Colon (tissue), 2 donors: ENCODE data around the gene CZIB.
"Not testable (repeated sequence)": the region's sequence is repeated elsewhere in the genome, so short reads cannot be mapped to it uniquely, and the experiment has no call there.

Experiments
- FAIRE-seq: peaks from 2 replicates; lab custom pipeline; 2012; peaks lifted over from hg19 to GRCh38; lab: Jason Lieb, UNC
- donor health status: control.
- donor health status: control.

Gene CZIB

DNA sequence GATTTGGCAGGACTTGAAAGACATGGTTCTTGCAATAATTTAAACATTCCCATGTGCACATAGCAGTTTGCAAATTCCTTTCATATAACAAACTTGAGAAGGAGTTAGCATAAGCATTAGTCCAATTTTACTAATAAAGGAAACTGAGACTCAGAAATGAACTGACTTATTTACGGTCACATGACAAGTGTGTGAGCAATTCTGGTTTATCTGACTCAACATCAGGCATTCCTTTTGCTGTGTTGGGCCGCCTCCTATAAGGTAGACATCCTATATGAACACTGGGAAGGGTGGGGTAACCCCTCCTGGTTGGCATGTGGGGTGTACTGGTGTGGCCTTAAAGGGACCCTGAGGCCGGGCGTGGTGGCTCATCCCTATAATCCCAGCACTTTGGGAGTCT is 32.3 kb downstream of the CZIB start:
- FAIRE-seq = no peak

DNA sequence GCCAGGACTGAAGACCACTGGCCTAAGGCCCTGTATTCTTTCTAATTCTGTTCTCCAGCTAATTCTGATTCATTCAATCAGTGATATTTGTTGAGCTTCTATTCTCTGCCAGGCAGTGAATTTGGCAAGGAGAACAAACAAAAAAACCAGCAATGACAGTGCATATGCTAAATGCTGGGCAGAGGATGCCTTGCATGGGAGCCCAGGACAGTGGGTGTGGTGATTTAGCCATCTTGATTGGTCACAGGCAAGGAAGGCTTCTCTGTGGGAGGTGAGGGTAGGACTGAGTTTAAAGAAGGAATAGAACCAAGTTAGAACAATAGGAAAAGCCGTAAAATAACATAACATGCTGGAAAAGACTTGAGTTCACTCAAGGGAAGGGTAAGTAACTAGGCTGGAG is 33.0 kb downstream of the CZIB start:
- no peak for FAIRE-seq

DNA sequence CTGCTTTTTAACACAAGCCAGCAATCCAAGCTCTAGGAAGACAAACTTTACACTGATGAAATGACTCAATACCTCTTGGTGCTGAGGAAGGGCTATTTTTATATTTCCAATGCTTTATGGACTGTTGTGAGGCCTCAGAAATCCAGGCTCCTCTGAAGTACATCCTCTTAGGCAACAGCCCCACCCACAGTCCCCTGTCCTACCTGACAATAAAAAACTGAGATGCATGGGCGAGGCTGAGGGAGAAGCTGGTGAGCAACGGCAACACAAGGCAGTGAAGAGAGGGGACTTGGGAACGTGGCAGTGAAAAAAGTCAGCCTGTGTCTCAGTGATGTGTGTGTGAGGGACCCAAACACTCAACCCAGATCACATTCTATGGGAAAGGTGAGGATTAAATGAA is 33.9 kb downstream of the CZIB start:
- no peak for FAIRE-seq

DNA sequence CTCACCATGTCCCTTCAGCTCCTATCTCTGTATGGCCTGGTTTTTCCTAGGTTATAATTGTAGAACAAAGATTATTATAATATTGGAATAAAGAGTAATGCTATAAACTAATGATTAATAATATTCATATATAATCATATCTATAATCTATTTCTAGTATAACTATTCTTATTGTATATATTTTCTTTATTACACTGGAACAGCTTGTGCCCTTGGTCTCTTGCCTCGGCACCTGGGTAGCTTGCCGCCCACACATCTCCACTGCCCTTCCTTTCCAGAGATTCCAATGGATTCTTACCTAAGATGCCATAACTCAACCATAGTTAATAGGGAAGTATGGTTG is 34.5 kb downstream of the CZIB start:
- not testable (repeated sequence) for FAIRE-seq

DNA sequence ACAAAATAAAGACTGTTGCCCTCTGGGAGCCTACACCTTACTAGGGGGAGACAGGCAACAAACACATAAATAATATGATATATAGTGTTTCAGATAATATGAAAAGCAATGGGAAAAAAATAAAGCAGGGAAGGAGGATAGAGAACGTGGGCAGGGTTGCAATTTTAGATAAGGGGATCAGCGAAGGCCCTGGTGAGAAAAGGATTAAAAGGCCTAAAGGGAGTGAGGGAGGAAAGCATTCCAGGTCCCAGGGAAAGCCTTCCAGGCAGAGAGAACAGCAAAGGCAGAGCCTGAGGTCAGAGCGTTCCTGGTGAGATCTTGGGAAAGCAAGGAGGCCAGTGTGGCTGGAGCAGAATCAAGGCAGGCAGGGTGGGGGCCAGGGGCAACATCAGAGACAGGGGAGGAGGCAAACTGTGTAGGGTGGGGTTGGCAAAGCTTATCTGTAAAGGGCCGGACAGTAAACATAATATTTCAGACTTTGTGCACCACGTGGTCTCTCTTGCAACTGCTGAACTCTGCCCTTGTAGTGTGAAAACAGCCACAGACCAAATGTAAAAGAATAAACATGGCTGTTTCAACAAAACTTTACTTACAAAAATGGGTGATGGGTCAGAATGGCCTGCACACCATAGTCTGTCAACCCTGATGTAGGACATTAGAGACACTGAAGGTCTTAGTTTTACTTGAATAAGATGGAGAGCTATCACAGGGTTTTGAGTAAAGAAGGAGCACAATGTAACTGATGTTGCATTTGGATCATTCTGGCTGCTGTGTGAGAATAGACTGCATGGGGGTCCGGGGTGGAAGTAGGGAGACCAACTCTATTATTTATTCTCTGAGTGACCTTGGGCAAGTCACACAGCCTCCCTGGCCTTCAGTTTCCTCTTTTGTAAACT is 37.1 kb downstream of the CZIB start:
- no peak for FAIRE-seq

DNA sequence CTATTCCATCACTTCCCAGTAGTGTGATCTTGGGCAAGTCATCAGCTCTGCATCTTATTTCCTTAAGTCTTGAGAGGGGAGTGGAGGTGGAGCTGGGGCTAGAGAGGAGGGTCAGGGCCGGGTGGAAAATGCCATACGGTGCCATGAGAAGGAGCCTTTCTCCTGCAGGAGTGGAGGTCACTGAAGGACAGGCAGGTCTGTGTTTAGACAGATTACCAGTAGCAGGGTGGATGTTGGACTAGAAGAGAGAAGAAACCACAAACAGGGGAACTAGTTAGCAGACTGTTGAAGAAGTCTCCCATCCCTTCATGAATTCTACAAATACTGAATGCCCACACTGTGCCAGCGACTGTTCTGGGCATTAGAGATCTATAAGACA is 37.7 kb downstream of the CZIB start:
- FAIRE-seq = no peak

DNA sequence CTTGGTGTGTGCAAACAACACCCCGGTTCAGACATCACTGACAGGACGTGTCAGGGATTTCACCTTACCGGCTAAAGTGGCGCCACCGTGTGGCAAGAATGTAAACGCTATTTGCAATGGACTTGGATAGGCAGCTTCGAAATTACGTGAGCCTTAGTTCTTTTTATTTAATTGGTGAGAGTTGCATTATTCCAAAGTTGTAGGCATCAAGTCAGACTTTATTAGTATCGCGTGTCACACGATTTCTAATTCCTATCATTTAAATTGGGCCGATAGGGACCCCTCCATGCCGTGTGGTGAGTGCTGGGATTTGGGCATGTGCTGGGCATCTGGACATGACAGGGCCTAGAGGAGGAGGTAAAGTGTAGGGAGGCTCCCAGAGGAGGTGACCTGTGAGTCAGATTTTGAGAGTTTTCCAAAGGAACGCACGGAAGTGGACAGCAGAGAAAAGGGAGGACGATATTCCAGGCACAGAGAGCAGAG is 38.3 kb downstream of the CZIB start:
- FAIRE-seq = no peak

DNA sequence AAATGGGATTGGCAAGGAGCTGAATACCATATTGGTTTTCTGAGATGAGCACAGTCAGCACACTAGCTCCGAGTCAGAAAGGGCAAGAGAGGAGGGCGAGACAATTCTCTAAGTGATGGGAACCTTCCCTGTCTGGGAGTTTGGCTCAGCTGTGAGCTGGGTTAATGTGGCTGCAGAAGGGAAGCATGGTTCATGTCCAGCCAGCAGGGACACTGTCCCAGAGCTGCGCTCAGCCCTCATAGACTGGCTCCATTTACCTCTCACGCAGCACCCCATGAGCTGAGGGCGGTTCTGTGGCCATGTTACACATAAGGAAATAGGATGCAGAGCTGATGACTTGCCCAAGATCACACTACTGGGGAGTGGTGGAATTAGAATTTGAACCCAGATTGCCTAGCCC is 39.5 kb downstream of the CZIB start:
- FAIRE-seq = no peak

DNA sequence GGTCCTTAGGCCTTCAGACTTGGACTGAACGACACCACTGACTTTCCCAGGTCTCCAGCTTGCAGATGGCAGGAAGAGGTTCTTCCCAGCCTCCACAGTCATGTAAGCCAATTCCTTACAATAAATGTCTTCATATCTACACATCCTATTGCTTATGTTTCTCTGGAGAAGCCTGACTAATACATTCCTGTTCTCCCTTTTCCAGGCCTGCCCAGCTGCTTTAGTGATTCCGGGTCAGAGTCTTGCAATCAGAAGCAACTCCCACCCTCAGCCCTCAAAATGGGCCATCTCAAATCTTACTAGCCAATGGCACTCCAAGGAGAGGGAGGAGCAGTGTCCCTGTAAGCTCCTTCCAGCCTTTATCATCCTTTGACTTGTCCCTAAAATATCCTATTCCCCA is 40.2 kb downstream of the CZIB start:
- no peak for FAIRE-seq

DNA sequence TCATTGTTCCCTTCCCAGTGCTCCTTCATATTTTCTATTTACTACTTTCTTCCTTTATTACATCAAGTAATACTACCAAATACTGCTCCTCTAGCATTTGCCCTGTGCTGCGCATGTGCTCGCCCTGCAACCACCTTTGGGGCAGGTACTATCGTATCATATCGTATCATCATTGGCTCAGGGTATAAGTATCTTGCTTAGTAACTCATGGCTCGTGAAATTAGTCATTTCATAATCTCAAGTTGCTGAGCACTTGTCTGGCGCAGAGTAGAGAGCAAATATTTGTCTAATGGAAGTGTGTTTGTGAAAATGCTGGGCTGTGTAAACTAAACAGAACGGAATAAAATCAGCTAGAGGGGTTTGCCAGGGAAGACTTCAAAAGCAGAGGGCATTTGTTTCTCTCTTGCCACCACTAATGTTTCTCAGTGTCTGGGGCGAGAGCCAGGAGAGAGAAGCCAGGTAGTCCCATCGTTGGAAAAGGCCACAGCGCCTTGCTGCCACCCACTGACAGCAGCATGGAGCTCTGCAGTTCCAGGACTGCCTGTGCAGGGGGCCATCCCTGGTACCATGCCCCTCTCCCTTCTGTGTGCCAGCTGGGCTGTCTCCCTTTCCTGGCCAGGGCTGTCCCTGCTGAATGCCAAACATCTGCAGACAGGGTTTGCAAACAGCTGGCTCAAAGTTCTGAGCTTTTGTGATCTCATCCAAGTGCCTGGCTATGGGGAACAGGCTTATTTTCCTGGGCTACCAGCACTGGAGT is 43.8 kb downstream of the CZIB start:
- FAIRE-seq = no peak

DNA sequence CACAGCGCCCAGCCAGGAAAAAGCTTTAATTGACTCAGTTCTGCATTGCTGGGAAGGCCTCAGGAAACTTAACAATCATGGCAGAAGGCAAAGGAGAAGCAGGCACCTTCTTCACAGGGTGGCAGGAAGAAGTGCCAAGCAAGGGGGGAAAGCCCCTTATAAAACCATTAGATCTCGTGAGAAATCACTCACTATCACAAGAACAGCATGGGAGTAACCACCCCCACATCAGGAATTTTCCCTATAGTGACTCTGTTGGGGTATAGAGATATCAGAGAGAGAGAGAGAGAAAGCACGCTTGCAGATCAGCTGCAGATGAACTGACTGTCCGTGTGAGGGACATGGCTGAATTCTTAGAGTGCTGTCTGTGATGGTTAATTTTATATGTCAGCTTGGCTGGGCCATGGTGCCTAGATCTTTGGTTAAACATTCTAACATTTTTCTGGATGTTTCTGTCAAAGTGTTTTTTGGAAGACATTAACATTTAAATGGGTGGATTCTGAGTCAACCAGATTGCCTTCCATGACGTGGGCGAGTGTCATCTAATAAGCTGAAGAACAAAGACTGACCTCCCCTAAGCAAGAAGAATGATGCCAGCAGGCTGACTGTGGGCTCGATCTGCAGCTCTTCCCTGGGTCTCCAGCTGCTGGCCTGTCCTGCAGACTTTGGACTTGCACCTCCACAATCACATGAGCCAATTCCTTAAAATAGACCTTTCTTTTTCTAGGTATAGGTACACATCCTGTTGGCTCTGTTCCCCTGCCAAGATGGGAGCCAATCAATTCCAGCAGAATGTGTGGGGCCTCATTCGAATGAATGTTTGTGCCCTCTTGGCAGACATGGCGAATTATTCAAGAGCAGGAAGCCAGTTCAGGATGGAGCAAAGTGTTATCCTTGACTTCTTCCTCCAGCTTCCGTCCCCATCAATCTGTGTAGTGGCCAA is 45.2 kb downstream of the CZIB start:
- FAIRE-seq = no peak

DNA sequence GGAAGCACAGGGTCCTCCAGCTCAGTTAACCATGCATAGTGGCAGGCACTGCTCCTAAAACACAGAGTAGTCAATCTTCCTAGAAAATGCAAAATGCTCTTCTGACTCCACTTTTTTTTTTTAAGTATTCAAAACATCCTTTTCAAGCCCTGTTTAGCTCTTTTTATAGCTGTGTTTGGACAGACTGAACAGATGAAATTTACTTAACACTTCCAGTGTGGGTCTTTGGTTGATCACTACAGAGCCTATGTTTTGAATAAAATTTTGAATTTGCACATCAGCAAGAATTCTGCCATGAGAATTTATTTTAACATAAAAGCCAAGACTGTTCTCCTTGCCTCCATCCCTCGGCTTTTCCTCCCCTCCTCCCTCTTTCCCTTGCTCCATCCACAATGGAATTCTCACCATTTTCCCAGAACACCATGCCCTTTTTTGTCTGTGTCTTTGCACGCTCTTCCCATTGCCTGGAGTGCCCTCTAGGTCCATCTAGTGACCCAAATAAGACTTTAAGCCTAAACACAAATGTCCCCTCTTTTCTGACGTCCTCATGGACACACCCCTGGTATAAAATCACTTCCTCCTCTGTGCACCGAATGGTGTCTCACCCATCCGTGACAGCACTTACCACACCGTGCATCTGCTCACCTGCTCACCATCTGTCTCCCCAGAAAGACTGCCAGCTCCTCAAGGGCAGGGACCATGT is 47.9 kb downstream of the CZIB start:
- FAIRE-seq = no peak

DNA sequence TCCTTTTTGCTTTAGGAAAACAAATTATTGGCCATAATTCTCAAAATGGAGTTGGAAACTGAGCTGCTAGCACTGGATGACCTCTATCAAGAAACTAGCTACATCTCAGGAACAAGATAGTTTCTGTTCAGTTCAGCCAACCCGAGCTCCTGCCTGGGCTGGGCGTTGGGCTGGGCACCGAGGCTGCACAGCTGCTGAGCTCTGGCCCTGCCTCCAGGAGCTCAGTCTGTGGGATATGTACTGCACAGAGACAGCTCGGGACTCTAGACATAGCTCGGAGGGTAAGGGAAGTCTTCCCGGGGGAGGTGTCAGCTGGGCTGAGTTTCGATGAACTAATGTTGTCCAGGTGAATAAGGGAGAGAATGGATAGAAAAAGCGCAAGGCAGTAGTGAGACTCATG is 53.5 kb downstream of the CZIB start:
- FAIRE-seq = no peak

DNA sequence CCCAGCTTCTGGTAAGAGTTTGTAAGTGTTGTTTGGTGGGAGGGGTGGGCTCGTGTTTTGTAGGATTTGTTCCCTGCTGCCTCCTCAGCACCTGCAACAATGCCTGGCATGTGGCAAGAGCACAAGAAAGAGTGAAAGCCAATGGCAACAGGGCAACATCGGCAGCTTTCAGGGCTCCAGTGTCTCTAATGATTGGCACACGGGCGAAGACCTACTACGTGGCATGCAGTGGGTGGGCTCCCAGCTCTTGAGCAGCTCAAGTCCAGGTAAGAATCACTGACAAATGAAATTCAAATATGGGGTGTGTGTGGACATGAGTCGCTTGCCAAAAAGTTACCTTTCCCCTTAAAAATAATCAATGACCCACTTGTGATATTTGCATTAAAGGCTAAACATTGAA is 54.1 kb downstream of the CZIB start:
- FAIRE-seq = no peak

DNA sequence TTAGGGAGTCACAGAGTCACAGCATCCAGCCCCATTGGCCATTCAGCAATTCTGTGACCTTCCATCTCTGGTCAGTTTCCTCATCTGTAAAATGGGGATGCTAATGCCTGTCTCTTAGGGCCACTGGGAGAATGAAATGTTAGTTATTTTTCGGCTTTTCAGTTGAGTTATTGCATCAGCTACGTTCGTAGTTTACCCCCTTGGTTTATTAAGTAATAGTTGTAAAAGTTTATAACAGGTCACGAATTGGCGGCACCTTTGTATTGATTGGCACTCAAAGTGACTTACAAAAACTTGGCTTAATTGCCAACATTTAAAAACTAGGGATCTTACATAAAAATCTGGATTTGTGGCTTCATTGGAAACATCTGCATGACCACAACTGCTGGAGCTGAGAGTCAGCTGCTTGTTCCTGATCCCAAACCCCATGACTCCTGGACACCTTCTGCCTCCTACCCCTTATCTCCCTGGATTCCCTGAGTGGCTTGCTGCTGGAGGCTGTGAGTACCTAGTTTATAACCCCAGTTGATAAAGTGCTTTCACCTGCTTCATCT is 54.9 kb downstream of the CZIB start:
- no peak for FAIRE-seq
